Gastrocnemius medialis (tissue), 4 donors: ENCODE results near the gene HOXC11. TPM values are rescaled to one million over a fixed set of nuclear protein-coding genes. Genes with fewer than 3 reads are reported as not detected.

ENCODE experiments used
- ATAC-seq, 2 donors: fragments of 150-250 bp; one replicate each; pipeline ENCODE4 v1.9.1; 2016
- DNase-seq, 2 donors: peaks; one replicate each; pipeline ENCODE4 v3.0.0-alpha.2; 2019
- H3K27ac ChIP-seq, 4 donors: fragments of 200-600 bp; sonication (generic); 1 replicate in 1 of 4; 2 replicates in 3 of 4; pipeline ENCODE4 v1.5.1; 2016 to 2018; ENCODE audit warnings: mild to moderate bottlenecking in 2 of 4, moderate library complexity in 1 of 4
- H3K27me3 ChIP-seq, 3 donors: fragments of 200-600 bp; sonication (generic) in 2 of 3; 1 replicate in 1 of 3; 2 replicates in 2 of 3; pipeline versions ENCODE4 v1.5.1 to v1.6.0; 2016 to 2019; ENCODE audit warnings: mild to moderate bottlenecking in 1 of 3, moderate library complexity in 1 of 3
- H3K36me3 ChIP-seq, 2 donors: fragments of 200-600 bp; sonication (generic) in 1 of 2; one replicate each; pipeline ENCODE4 v1.5.1; 2017 to 2018
- H3K4me1 ChIP-seq, 2 donors: fragments of 200-600 bp; sonication (generic) in 1 of 2; one replicate each; pipeline ENCODE4 v1.5.1; 2016 to 2017; ENCODE audit warnings: mild to moderate bottlenecking in 2 of 2
- H3K4me3 ChIP-seq, 4 donors: fragments of 200-600 bp; sonication (generic) in 3 of 4; 1 replicate in 1 of 4; 2 replicates in 3 of 4; pipeline ENCODE4 v1.5.1; 2016 to 2019; ENCODE audit warnings: mild to moderate bottlenecking in 2 of 4
- H3K9me3 ChIP-seq, 3 donors: fragments of 200-600 bp; sonication (generic) in 2 of 3; 1 replicate in 1 of 3; 2 replicates in 2 of 3; pipeline ENCODE4 v1.5.1; 2016 to 2019
- CTCF ChIP-seq, 5 experiments: fragments of 450-650 bp in 3 of 5; fragments of 200-600 bp in 2 of 5; sonication (generic) in 2 of 5; IDR thresholded peaks in 4 of 5; conservative IDR thresholded peaks in 1 of 5; 1 replicate in 4 of 5; 2 replicates in 1 of 5; pipeline ENCODE4 v1.5.1; 2016 to 2019; ENCODE audit warnings: antibody characterized with exemption in 5 of 5, mild to moderate bottlenecking in 3 of 5, moderate library complexity in 3 of 5
- POLR2A ChIP-seq, 2 donors: fragments of 450-650 bp; IDR thresholded peaks; one replicate each; pipeline ENCODE4 v1.6.1; 2017; ENCODE audit warnings: antibody characterized with exemption in 2 of 2, mild to moderate bottlenecking in 2 of 2, moderate library complexity in 2 of 2
- in situ Hi-C, 4 donors: fragments of 200-750 bp; cut with MboI; loops; one replicate each; pipeline versions ENCODE4 v1.15.0 to v1.8.0; 2017; ENCODE audit warnings: low sequenced_read_pairs in 4 of 4
- intact Hi-C: fragments of 100-400 bp; cut with DNase I; formaldehyde crosslinking; loops from one replicate; pipeline ENCODE4 v1.15.1; 2023; ENCODE audit warnings: low total_unique reads
- total RNA-seq, 4 donors: library from RNA; depleted of rRNA; stranded (reverse); fragments of >200 nt; gene quantifications; one replicate each; pipeline versions ENCODE4 v1.1.0 to v1.2.3, GENCODE V29; 2016

Gene HOXC11
- total RNA-seq, 4 donors from 2014 or later = 0.24 to 1.1 (median 0.44) TPM

GRCh38 chr12:53971686-53972085, 1.2 kb upstream of the HOXC11 start:
- in situ Hi-C loops = no loop called here
- intact Hi-C loops = no loop called here
- ATAC-seq (no peak), DNase-seq (no peak)
- Histone ChIP-seq H3K36me3 (no peaks in the 10 kb centered on the region), H3K27ac (no peak overlapping the region), H3K4me3 (no peak overlapping the region), H3K4me1 (peaks cover 7 to 24% of the 10 kb centered on the region in 2 donors), H3K9me3 (no peaks in the 10 kb centered on the region), H3K27me3 (peaks cover 85 to 99% (median 89%) of the 10 kb centered on the region in 3 donors)
- TF ChIP-seq POLR2A (IDR thresholded peaks at IDR 0.05) (no peak), CTCF (IDR thresholded peaks at IDR 0.05 in 4 of 5, conservative IDR thresholded peaks at IDR 0.05 in 1 of 5) (no peak)

- TF ChIP-seq CTCF (IDR thresholded peaks at IDR 0.05 in 4 of 5, conservative IDR thresholded peaks at IDR 0.05 in 1 of 5) (no peak), POLR2A (IDR thresholded peaks at IDR 0.05) (no peak)
- H3K27ac ChIP-seq = peak overlapping the region in 1 of 4 donors; percentile 81
- H3K4me1 ChIP-seq = peaks cover 7 to 24% of the 10 kb centered on the region in 2 donors
- peak overlapping the region in 1 of 4 donors; percentile 64 for H3K4me3 ChIP-seq
- intact Hi-C loops (no loop called here), in situ Hi-C loops (no loop called here)
- no peak for DNase-seq
- peak in 1 of 2 donors; percentile 9 for ATAC-seq
- H3K9me3 ChIP-seq = no peaks in the 10 kb centered on the region
- peaks cover 85 to 99% (median 89%) of the 10 kb centered on the region in 3 donors for H3K27me3 ChIP-seq
- H3K36me3 ChIP-seq = no peaks in the 10 kb centered on the region
Observed at GRCh38 chr12:53972152-53972702, 699 bp upstream of the HOXC11 start.

GRCh38 chr12:53973236-53974042, 513 bp downstream of the HOXC11 start:
- peak overlapping the region; percentile 67 to 81 (median 76) for H3K27ac ChIP-seq
- TF ChIP-seq POLR2A (IDR thresholded peaks at IDR 0.05) = peak; percentile 12 to 16
- no peak for TF ChIP-seq CTCF (IDR thresholded peaks at IDR 0.05 in 4 of 5, conservative IDR thresholded peaks at IDR 0.05 in 1 of 5)
- peaks cover 7 to 33% of the 10 kb centered on the region in 2 donors for H3K4me1 ChIP-seq
- peaks cover 91 to 100% (median 91%) of the 10 kb centered on the region in 3 donors for H3K27me3 ChIP-seq
- ATAC-seq = peak; percentile 29 to 31
- H3K36me3 ChIP-seq = no peaks in the 10 kb centered on the region
- in situ Hi-C loops = no loop called here
- peak overlapping the region; percentile 55 to 64 (median 61) for H3K4me3 ChIP-seq
- H3K9me3 ChIP-seq = no peaks in the 10 kb centered on the region
- no peak for DNase-seq
- intact Hi-C loops = no loop called here

- Histone ChIP-seq H3K27me3 (peaks cover 92 to 100% (median 95%) of the 10 kb centered on the region in 3 donors), H3K36me3 (no peaks in the 10 kb centered on the region), H3K4me3 (peak within 1 kb of the TSS; percentile 55 to 64 (median 61)), H3K4me1 (peaks cover 7 to 36% of the 10 kb centered on the region in 2 donors), H3K9me3 (no peaks in the 10 kb centered on the region), H3K27ac (peak within 1 kb of the TSS; percentile 67 to 81 (median 76))
- intact Hi-C loops (no loop called here), in situ Hi-C loops (loop anchor here in 3 of 4 donors (25.0 kb wide), 3 partner anchors 238 to 1738 kb away; partner anchors contain the start of genes GPR84 (in 2 of the 3), BLOC1S1 (in 1 of the 3), ITGA7 (in 1 of the 3) and RDH5 (in 1 of the 3))
- ATAC-seq = peak; percentile 32 to 37
- DNase-seq = peak in 1 of 2 donors; percentile 55
- TF ChIP-seq CTCF (IDR thresholded peaks at IDR 0.05 in 4 of 5, conservative IDR thresholded peaks at IDR 0.05 in 1 of 5) (no peak), POLR2A (IDR thresholded peaks at IDR 0.05) (peak in 1 of 2 donors; percentile 13)
Observed at GRCh38 chr12:53974084-53975063, 1.4 kb downstream of the HOXC11 start, which contains the start of gene HOTAIR. TSS of gene HOTAIR (minus strand) at chr12:53974954.
